HG02571 (cell line): ENCODE data around the gene CAMTA1.
"Not testable (repeated sequence)": the region's sequence is repeated elsewhere in the genome, so short reads cannot be mapped to it uniquely, and the experiment has no call there.

Source experiments
- ATAC-seq: cut with Tn5 transposase; IDR thresholded peaks from one replicate; pipeline ENCODE4 v1.9.1; 2021; ENCODE audit warnings: mild to moderate bottlenecking, moderate library complexity; ENCODE audit not compliant: unreplicated experiment

Gene CAMTA1

GRCh38 chr1:6785318-6785727 is at the start of gene CAMTA1:
Gene CAMTA1 (plus strand): TSS chr1:6785454. CDS start chr1:6785531, 77 bp downstream.
- ATAC-seq, result peak; percentile 77

GRCh38 chr1:6738987-6739676 is 46.1 kb upstream of the CAMTA1 start:
- no peak for ATAC-seq

- not testable (repeated sequence) for ATAC-seq
Measured at GRCh38 chr1:6742676-6743188, 42.5 kb upstream of the CAMTA1 start.

GRCh38 chr1:6743189-6744101 is 41.8 kb upstream of the CAMTA1 start:
- ATAC-seq, result no peak

GRCh38 chr1:6745073-6745472 is 40.2 kb upstream of the CAMTA1 start:
- no peak for ATAC-seq

- no peak for ATAC-seq
Measured at GRCh38 chr1:6747674-6748073, 37.6 kb upstream of the CAMTA1 start.

- no peak for ATAC-seq
Measured at GRCh38 chr1:6750490-6750889, 34.8 kb upstream of the CAMTA1 start.

- ATAC-seq, result no peak
Measured at GRCh38 chr1:6753320-6754140, 31.7 kb upstream of the CAMTA1 start.

- ATAC-seq, result no peak
Measured at GRCh38 chr1:6756457-6756856, 28.8 kb upstream of the CAMTA1 start.

- no peak for ATAC-seq
Measured at GRCh38 chr1:6757719-6758435, 27.4 kb upstream of the CAMTA1 start.

GRCh38 chr1:6761196-6761737 is 24.0 kb upstream of the CAMTA1 start:
- ATAC-seq, result no peak

- no peak for ATAC-seq
Measured at GRCh38 chr1:6762060-6762459, 23.2 kb upstream of the CAMTA1 start.

- ATAC-seq, result no peak
Measured at GRCh38 chr1:6770751-6771440, 14.4 kb upstream of the CAMTA1 start.

- ATAC-seq, result no peak
Measured at GRCh38 chr1:6771441-6771769, 13.8 kb upstream of the CAMTA1 start.

GRCh38 chr1:6774381-6774780 is 10.9 kb upstream of the CAMTA1 start:
- no peak for ATAC-seq

- ATAC-seq, result no peak
Measured at GRCh38 chr1:6775261-6776043, 9.8 kb upstream of the CAMTA1 start.

- no peak for ATAC-seq
Measured at GRCh38 chr1:6776389-6776788, 8.9 kb upstream of the CAMTA1 start.

GRCh38 chr1:6776895-6777294 is 8.4 kb upstream of the CAMTA1 start:
- ATAC-seq, result no peak

GRCh38 chr1:6777813-6778212 is 7.4 kb upstream of the CAMTA1 start:
- ATAC-seq, result no peak
